CD4-positive, CD25-positive, alpha-beta regulatory T cell (primary cell): ENCODE data around the gene ZNF584. TPM values are rescaled to one million over a fixed set of nuclear protein-coding genes. Genes with fewer than 3 reads are reported as not detected.

ENCODE experiments used
- ATAC-seq, 2 donors: fragments of 150-1000 bp; cut with Tn5 transposase; one replicate each; pipeline ENCODE4 v1.10.0; 2021; ENCODE audit warnings: low read depth in 2 of 2, moderate number of reproducible peaks in 2 of 2, moderate library complexity in 1 of 2
- DNase-seq, 3 donors: peaks; one replicate each; pipeline versions ENCODE4 v3.0.0 to v3.0.0-alpha.2; 2012 to 2022; ENCODE audit warnings: mixed read lengths in 1 of 3
- H3K27ac ChIP-seq: one replicate; pipeline ENCODE4 v1.7.0; 2013; ENCODE audit warnings: mild to moderate bottlenecking, low read length; ENCODE audit not compliant: insufficient read depth, poor library complexity, severe bottlenecking
- H3K27me3 ChIP-seq: one replicate; pipeline ENCODE4 v1.7.0; 2013; ENCODE audit warnings: low read length; ENCODE audit not compliant: control insufficient read depth, insufficient read depth
- H3K36me3 ChIP-seq: one replicate; pipeline ENCODE4 v1.7.0; 2013; ENCODE audit warnings: mild to moderate bottlenecking, low read length, moderate library complexity; ENCODE audit not compliant: control insufficient read depth, insufficient read depth
- H3K4me1 ChIP-seq: 2 replicates; pipeline ENCODE4 v1.7.0; 2013; ENCODE audit warnings: mild to moderate bottlenecking, low read length; ENCODE audit not compliant: insufficient read depth, control insufficient read depth, poor library complexity, severe bottlenecking
- H3K4me3 ChIP-seq: one replicate; pipeline ENCODE4 v1.7.0; 2013; ENCODE audit warnings: low read depth, mild to moderate bottlenecking, low read length, moderate library complexity
- H3K9me3 ChIP-seq, 2 experiments: 1 replicate in 1 of 2; 2 replicates in 1 of 2; pipeline ENCODE4 v1.7.0; 2013; ENCODE audit warnings: low read length in 2 of 2, mild to moderate bottlenecking in 1 of 2, moderate library complexity in 1 of 2; ENCODE audit not compliant: control insufficient read depth in 2 of 2
- H3K27ac Mint-ChIP-seq, 3 donors: one replicate each; pipeline ENCODE4 v1.8.0; 2020 to 2022; ENCODE audit warnings: mild to moderate bottlenecking in 3 of 3, mixed read lengths in 3 of 3, moderate library complexity in 2 of 3
- H3K27me3 Mint-ChIP-seq: one replicate; pipeline ENCODE4 v1.8.0; 2022; ENCODE audit warnings: mild to moderate bottlenecking, mixed read lengths
- H3K36me3 Mint-ChIP-seq: one replicate; pipeline ENCODE4 v1.8.0; 2020; ENCODE audit warnings: mixed read lengths
- H3K4me1 Mint-ChIP-seq, 4 donors: one replicate each; pipeline ENCODE4 v1.8.0; 2020 to 2022; ENCODE audit warnings: mixed read lengths in 4 of 4, mild to moderate bottlenecking in 1 of 4
- H3K4me3 Mint-ChIP-seq, 4 donors: one replicate each; pipeline ENCODE4 v1.8.0; 2020 to 2022; ENCODE audit warnings: mild to moderate bottlenecking in 4 of 4, mixed read lengths in 4 of 4, moderate library complexity in 3 of 4
- H3K9me3 Mint-ChIP-seq, 7 donors: one replicate each; pipeline ENCODE4 v1.8.0; 2020 to 2022; ENCODE audit warnings: mixed read lengths in 7 of 7, mild to moderate bottlenecking in 3 of 7, moderate library complexity in 2 of 7
- polyA plus RNA-seq, 4 donors: library from polyadenylated mRNA; unstranded; fragments of 300-500 nt; fragmentation: Illumina TruSeq; gene quantifications; one replicate each; pipeline ENCODE4 v1.2.3, GENCODE V29; 2021
- total RNA-seq: library from RNA; stranded (reverse); gene quantifications from one replicate; pipeline ENCODE4 v1.2.3, GENCODE V29; 2022

The ZNF584 gene
- total and polyA plus RNA-seq, 5 donors from 2014 or later, result 1.7 to 8.8 (median 5.6) TPM

- no peak for DNase-seq
- Mint-ChIP-seq H3K4me3 (peak overlapping the region; percentile 82 to 89 (median 86)), H3K36me3 (peaks cover 18% of the 10 kb centered on the region), H3K9me3 (peaks cover 0 to 9% (median 5%) of the 10 kb centered on the region in 7 donors), H3K4me1 (peaks cover 6 to 24% (median 9%) of the 10 kb centered on the region in 4 donors), H3K27me3 (peaks cover 9% of the 10 kb centered on the region), H3K27ac (peak overlapping the region in 2 of 3 donors; percentile 65 to 85)
- peak; percentile 13 to 15 for ATAC-seq
- H3K36me3 ChIP-seq, result no peaks in the 10 kb centered on the region
- H3K4me1 ChIP-seq, result peaks cover 9% of the 10 kb centered on the region
- peak overlapping the region; percentile 77 for H3K4me3 ChIP-seq
- peaks cover 0 to 7% of the 10 kb centered on the region in 2 experiments for H3K9me3 ChIP-seq
- H3K27ac ChIP-seq, result peak overlapping the region; percentile 78
- peaks cover 2% of the 10 kb centered on the region for H3K27me3 ChIP-seq
Measured at GRCh38 chr19:58450856-58451357, 42.5 kb downstream of the ZNF584 start.

DNA sequence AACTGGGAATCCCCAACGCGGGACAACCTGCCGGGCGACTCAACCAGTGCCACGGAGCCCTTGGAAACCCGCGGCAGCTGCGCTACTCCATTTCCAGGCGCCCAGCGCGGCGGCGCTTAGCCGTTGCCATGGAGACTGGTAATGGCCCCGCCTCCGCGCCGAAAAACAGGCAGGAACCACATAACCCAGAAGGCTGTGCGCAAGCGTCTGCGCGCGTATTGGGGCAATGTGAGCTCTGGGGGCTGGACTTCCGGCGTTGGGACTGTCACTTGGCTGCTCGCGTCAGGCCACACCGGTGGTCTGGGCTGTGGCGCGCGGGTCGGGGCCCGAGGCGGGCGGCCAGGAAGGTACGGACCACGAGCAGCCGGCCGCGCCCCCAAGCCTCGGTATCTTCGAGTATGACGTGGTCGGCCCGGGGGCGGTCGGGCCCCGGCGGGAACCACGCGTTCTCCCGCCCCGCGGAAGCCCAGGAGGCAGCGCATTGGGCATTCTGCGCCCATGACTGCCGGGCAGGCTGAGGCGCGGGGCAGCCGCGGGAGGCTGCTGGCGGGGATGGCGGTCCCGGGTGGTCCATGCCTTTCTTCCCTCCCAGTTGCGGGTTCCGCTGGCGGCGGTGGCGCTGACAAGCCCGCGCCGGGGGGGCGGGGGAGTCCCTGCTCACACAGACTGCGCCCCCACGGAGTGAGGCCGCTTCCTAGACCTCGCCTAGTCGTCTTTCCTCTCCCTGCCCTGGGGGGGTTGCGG lies 43.1 kb downstream of the ZNF584 start, which contains the start of gene ZNF324B:
TSS of gene ZNF324B (plus strand) at position 265 of the 744 bp plus-strand sequence. CDS start 2,080 bp downstream, outside the sequence.
- Mint-ChIP-seq H3K4me1 (peaks cover 6 to 24% (median 9%) of the 10 kb centered on the region in 4 donors), H3K27me3 (peaks cover 9% of the 10 kb centered on the region), H3K36me3 (peaks cover 23% of the 10 kb centered on the region), H3K27ac (peak within 1 kb of the TSS in 2 of 3 donors; percentile 65 to 85), H3K9me3 (peaks cover 0 to 9% (median 5%) of the 10 kb centered on the region in 7 donors), H3K4me3 (peak within 1 kb of the TSS; percentile 82 to 89 (median 86))
- Histone ChIP-seq H3K27me3 (peaks cover 2% of the 10 kb centered on the region), H3K9me3 (peaks cover 0 to 7% of the 10 kb centered on the region in 2 experiments), H3K4me1 (peaks cover 9% of the 10 kb centered on the region), H3K36me3 (no peaks in the 10 kb centered on the region), H3K4me3 (peak within 1 kb of the TSS; percentile 77), H3K27ac (peak within 1 kb of the TSS; percentile 78)
- DNase-seq (peak; percentile 96), ATAC-seq (peak; percentile 98)

DNA sequence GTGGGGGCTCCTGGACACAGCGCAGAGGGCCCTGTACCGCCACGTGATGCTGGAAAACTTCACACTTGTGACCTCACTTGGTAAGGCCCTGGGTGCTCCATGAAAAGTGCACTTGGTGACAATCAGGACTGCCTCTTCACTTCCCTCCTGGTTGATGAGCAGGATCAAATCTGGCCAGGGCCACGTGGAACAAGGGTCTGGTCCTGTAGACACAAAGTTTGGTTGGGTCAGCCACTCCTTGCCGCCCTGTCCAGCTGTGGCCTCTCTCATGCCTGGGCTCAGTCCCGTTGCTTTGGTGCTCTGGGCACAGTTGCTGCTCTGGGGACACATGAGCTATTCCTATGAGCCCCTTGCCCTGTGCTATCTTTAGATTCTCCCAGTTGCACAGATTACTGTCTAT lies 45.3 kb downstream of the ZNF584 start:
- peaks cover 3 to 30% (median 11%) of the 10 kb centered on the region in 4 donors for H3K4me1 Mint-ChIP-seq
- H3K9me3 Mint-ChIP-seq, result peaks cover 0 to 5% (median 0%) of the 10 kb centered on the region in 7 donors
- no peaks in the 10 kb centered on the region for H3K27me3 Mint-ChIP-seq

GRCh38 chr19:58455306-58455705 lies 46.9 kb downstream of the ZNF584 start:
- Histone ChIP-seq H3K9me3 (no peaks in the 10 kb centered on the region), H3K4me1 (peaks cover 9% of the 10 kb centered on the region), H3K27me3 (no peaks in the 10 kb centered on the region), H3K27ac (no peak overlapping the region), H3K36me3 (peaks cover 3% of the 10 kb centered on the region), H3K4me3 (no peak overlapping the region)
- Mint-ChIP-seq H3K27ac (no peak overlapping the region), H3K4me3 (peak overlapping the region in 1 of 4 donors; percentile 44), H3K9me3 (peaks cover 0 to 3% (median 0%) of the 10 kb centered on the region in 7 donors), H3K36me3 (peaks cover 27% of the 10 kb centered on the region), H3K4me1 (peaks cover 3 to 30% (median 12%) of the 10 kb centered on the region in 4 donors), H3K27me3 (no peaks in the 10 kb centered on the region)
- no peak for ATAC-seq
- DNase-seq, result no peak

More for the DNA sequence above, 45.3 kb downstream of the ZNF584 start:
- peaks cover 3% of the 10 kb centered on the region for H3K36me3 ChIP-seq
- no peaks in the 10 kb centered on the region for H3K27me3 ChIP-seq
- Mint-ChIP-seq H3K4me3 (peak overlapping the region in 3 of 4 donors; percentile 50 to 80 (median 54)), H3K27ac (no peak overlapping the region), H3K36me3 (peaks cover 27% of the 10 kb centered on the region)
- ATAC-seq, result no peak
- H3K4me3 ChIP-seq, result no peak overlapping the region
- H3K27ac ChIP-seq, result no peak overlapping the region
- peaks cover 0 to 6% of the 10 kb centered on the region in 2 experiments for H3K9me3 ChIP-seq
- no peak for DNase-seq
- peaks cover 9% of the 10 kb centered on the region for H3K4me1 ChIP-seq

DNA sequence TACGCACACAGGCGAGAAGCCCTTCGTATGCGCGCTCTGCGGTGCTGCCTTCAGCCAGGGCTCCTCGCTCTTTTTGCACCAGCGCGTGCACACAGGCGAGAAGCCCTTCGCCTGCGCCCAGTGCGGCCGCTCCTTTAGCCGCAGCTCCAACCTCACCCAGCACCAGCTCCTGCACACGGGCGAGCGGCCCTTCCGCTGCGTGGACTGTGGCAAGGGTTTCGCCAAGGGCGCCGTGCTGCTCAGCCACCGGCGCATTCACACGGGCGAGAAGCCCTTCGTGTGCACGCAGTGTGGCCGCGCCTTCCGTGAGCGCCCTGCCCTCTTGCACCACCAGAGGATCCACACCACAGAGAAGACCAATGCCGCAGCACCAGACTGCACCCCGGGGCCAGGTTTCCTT lies 47.7 kb downstream of the ZNF584 start:
- no peak overlapping the region for H3K4me3 ChIP-seq
- no peaks in the 10 kb centered on the region for H3K27me3 ChIP-seq
- peaks cover 3 to 23% (median 10%) of the 10 kb centered on the region in 4 donors for H3K4me1 Mint-ChIP-seq
- H3K27ac Mint-ChIP-seq, result peak overlapping the region in 1 of 3 donors; percentile 71
- H3K4me3 Mint-ChIP-seq, result no peak overlapping the region
- ATAC-seq (no peak), DNase-seq (no peak)
- H3K4me1 ChIP-seq, result peaks cover 6% of the 10 kb centered on the region
- peaks cover 3% of the 10 kb centered on the region for H3K36me3 ChIP-seq
- H3K36me3 Mint-ChIP-seq, result peaks cover 27% of the 10 kb centered on the region
- no peak overlapping the region for H3K27ac ChIP-seq
- peaks cover 0 to 2% (median 0%) of the 10 kb centered on the region in 7 donors for H3K9me3 Mint-ChIP-seq
- no peaks in the 10 kb centered on the region for H3K27me3 Mint-ChIP-seq
- no peaks in the 10 kb centered on the region for H3K9me3 ChIP-seq

GRCh38 chr19:58460039-58460438 lies 51.6 kb downstream of the ZNF584 start:
- Histone ChIP-seq H3K4me1 (no peaks in the 10 kb centered on the region), H3K27me3 (no peaks in the 10 kb centered on the region), H3K27ac (no peak overlapping the region), H3K36me3 (peaks cover 3% of the 10 kb centered on the region), H3K9me3 (no peaks in the 10 kb centered on the region), H3K4me3 (no peak overlapping the region)
- Mint-ChIP-seq H3K27ac (peak overlapping the region in 1 of 3 donors; percentile 76), H3K27me3 (peaks cover under 1% of the 10 kb centered on the region), H3K36me3 (peaks cover 15% of the 10 kb centered on the region), H3K4me1 (peaks cover 0 to 9% (median 3%) of the 10 kb centered on the region in 4 donors), H3K4me3 (peak overlapping the region in 1 of 4 donors; percentile 69), H3K9me3 (no peaks in the 10 kb centered on the region)
- ATAC-seq, result no peak
- no peak for DNase-seq

DNA sequence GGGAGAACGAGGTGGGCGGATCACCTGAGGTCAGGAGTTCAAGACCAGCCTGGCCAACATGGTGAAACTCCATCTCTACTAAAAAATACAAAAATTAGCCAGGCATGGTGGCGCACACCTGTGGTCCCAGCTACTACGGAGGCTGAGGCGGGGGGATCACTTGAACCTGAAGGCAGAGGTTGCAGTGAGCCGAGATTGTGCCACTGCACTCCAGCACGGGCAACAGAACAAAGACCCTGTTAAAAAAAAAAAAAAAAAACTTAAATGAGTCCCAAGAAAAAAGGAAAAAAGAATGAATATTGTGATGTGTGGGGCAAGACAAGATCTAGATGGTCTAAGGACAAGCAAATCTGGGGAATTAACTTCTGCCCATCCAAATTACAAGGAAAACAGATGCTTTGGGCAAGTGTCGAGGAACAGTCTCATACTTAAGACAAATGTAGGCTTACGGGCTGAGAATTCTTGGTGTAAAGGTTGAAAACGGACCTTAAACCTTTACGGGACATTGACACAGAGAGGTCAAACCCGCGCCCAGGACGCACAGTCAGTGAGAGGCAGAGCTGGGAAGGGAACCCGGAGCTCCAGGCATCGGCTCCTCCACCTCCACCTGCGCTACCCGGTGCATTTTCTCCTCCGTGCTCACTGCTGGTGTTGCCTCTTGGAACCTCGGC lies 57.8 kb downstream of the ZNF584 start:
- no peak for DNase-seq
- Mint-ChIP-seq H3K27ac (peak overlapping the region in 2 of 3 donors; percentile 75 to 85), H3K4me3 (peak overlapping the region; percentile 88 to 95 (median 90)), H3K36me3 (peaks cover 5% of the 10 kb centered on the region), H3K4me1 (peaks cover 0 to 26% (median 12%) of the 10 kb centered on the region in 4 donors), H3K27me3 (peaks cover 11% of the 10 kb centered on the region), H3K9me3 (no peaks in the 10 kb centered on the region)
- peak; percentile 5 to 8 for ATAC-seq
- no peaks in the 10 kb centered on the region for H3K9me3 ChIP-seq
- peak overlapping the region; percentile 71 for H3K4me3 ChIP-seq
- H3K27ac ChIP-seq, result no peak overlapping the region
- H3K36me3 ChIP-seq, result peaks cover 6% of the 10 kb centered on the region
- peaks cover 2% of the 10 kb centered on the region for H3K27me3 ChIP-seq
- H3K4me1 ChIP-seq, result peaks cover 18% of the 10 kb centered on the region
